HG02870 (cell line): ENCODE measurements around the gene CCDC201.
"Not testable (repeated sequence)": the region's sequence is repeated elsewhere in the genome, so short reads cannot be mapped to it uniquely, and the experiment has no call there.

Experiments
- ATAC-seq: cut with Tn5 transposase; IDR thresholded peaks from one replicate; pipeline ENCODE4 v1.9.1; 2021; ENCODE audit warnings: mild to moderate bottlenecking, moderate library complexity; ENCODE audit not compliant: unreplicated experiment

The CCDC201 gene

DNA sequence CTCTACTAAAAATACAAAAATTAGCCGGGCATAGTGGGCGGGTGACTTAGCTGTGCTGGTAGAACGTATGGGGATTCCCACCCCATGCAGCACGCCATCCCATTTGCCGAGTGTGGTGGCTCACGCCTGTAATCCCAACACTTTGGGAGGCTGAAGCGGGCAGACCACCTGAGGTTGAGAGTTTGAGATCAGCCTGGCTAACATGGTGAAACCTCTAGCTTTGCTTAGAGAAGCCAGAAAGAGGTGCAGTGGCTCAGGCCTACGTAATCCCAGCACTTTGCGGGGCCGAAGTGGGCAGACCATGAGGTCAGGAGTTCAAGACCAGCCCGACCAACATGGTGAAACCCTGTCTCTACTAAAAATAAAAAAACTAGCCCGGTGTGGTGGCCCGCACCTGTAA lies 45.2 kb downstream of the CCDC201 start:
- ATAC-seq: not testable (repeated sequence)

DNA sequence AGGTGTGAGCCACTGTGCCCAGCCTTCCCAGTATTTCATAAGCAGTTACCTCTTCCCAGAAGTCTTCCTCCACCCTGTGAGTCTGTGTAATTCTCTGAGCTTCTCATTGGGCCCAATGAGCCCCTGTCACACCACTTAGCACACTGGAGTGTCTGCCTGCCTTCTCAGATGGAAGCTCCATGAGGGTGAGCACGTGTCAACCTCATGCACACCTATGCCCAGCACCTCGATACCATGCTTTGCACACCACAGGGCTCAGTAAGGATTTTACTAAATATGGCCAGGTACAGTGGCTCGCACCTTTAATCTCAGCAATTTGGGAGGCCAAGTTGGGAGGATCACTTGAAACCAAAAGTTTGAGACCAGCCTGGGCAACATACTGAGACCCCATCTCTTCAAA lies 46.3 kb downstream of the CCDC201 start:
- not testable (repeated sequence) for ATAC-seq

DNA sequence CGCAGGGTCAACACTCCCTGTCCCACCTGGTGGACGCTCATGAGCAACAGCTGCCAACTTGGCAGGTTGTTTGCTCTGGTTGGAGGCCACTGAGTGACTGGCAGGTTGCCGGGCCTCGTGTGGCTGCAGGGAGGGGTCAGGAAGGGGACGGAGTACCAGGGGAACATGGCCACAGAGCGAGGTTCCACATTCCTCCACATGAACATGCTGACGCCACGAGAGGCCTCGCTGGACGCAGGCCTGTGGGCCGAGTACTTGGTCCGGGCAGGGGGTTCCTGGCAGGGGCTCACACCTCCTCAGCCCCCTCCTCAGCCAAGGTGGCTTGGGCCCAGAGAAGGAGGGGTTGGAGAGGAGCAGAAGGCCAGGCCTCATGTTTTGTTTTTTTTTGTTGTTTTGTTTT lies 54.1 kb downstream of the CCDC201 start:
- not testable (repeated sequence) for ATAC-seq

DNA sequence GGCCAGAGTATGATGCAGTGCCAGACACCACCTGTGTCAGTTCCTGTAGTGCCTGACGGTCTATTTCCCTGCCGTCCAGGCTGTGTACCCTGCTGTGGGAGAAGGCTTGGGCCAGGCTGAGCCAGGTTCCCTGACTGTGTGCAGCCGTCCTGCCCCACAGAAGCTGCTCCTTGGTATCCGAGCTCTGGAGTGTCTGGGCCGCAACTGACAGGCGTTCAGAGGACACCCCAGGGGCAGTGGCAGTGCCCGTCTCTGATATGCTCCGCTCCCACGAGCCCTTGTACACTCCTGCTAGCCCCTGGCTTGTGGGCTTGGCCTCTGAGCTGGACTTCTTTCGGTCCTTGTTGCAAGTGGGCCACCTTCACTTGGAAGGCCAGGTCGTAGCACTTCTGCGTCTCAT lies 55.0 kb downstream of the CCDC201 start:
- not testable (repeated sequence) for ATAC-seq

DNA sequence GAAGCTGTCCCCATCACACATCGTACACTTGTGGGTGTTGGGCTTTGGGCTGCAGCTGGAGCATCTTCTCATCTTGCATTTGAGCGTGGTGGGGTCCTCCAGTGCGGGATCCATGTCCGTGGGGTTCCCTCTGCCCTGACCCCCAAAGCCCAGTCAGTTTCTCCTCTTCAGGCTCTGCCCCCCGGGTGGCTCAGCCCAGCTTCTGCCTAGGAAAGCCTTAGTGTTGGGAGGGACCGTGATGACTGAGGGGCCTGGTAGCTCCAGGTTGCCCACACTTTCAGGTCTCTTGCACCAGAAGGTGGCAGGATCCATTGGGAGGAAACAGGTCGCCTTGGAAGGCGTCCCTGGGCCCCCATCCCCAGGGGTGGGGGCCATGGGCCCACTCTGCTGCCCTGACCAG lies 55.9 kb downstream of the CCDC201 start:
- not testable (repeated sequence) for ATAC-seq

DNA sequence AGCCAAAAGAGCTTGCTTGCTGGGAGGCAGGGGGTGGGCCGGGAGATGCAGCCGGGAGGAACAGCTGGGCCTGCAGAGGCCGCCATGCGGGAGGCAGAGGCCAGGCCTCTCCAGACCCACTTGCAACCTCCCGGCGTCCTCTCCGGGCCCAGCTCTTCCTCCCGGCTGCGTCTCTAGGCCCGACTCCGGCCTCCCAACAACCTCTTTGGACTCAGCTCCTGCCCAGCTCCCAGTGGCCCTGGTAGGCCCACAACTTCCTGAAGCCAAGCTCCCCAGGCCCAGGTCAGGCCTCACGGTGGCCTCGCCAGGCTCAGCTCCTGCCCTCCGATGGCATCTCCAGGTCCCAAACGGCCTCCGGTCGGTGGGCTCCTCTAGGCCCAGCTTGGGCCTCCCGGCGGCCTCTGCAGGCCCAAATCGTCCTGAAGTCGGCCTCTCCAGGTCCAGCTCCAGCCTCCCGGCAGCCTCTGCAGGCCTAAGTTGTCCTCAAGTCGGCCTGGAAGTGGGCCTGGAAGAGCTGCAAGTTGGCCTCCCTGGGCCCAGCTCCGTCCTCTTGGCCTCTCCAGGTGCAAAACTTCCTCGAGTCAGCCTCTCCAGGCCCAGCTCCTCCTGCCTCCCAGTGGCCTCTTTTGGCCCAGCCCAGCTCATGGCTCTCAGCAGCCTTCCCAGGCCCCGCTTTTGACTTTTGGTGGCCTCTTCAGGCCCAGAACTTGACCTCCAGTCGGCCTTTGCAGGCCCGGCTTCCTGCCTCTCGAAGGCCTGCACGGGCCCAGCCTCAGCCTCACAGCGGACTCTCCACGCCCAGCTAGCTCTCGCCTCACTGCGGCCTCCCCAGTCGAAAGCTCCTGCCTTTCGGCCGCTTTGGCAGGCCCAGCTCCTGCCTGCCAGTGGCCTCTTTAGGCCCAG lies 58.4 kb downstream of the CCDC201 start:
- ATAC-seq: not testable (repeated sequence)

DNA sequence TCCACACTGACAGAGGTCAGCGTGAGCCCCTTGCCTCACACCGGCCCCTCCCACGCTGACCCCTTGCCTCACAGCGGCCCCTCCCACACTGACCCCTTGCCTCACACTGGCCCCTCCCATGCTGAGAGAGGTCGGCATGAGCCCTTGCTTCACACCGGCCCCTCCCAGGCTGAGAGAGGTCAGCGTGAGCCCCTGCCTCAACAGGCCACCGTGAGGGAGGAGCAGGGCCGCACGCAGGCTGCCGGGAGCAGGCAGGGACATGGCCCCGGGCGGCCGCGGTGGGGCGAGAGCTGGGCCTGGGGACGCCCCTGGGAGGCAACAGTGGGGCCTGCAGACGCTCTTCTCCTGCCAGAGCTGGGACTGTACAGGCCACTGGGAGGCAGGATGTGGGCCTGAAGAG lies 59.1 kb downstream of the CCDC201 start:
- not testable (repeated sequence) for ATAC-seq

DNA sequence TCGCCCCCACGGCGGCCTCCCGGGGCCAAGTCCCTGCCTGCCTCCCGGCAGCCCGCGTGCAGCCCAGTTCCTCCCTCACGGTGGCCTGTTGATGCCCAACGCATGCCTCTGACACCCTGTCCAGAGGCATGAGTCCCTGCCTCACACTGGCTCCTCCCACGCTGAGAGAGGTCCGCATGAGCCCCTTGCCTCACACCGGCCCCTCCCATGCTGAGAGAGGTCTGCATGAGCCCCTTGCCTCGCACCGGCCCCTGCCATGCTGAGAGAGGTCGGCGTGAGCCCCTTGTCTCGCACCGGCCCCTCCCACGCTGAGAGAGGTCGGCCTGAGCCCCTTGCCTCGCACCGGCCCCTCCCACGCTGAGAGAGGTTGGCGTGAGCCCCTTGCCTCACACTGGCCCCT lies 59.9 kb downstream of the CCDC201 start:
- ATAC-seq: no peak

DNA sequence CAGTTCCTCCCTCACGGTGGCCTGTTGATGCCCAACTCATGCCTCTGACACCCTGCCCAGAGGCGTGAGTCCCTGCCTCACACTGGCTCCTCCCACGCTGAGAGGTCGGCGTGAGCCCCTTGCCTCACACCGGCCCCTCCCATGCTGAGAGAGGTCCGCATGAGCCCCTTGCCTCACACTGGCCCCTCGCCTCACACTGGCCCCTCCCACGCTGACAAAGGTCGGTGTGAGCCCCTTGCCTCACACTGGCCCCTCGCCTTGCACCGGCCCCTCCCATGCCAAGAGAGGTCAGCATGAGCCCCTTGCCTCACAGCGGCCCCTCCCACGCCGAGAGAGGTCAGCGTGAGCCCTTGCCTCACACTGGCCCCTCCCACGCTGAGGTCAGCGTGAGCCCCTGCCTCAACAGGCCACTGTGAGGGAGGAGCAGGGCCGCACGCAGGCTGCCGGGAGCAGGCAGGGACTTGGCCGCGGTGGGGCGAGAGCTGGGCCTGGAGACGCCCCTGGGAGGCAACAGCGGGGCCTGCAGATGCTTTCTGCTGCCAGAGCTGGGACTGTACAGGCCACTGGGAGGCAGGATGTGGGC lies 61.1 kb downstream of the CCDC201 start:
- not testable (repeated sequence) for ATAC-seq

DNA sequence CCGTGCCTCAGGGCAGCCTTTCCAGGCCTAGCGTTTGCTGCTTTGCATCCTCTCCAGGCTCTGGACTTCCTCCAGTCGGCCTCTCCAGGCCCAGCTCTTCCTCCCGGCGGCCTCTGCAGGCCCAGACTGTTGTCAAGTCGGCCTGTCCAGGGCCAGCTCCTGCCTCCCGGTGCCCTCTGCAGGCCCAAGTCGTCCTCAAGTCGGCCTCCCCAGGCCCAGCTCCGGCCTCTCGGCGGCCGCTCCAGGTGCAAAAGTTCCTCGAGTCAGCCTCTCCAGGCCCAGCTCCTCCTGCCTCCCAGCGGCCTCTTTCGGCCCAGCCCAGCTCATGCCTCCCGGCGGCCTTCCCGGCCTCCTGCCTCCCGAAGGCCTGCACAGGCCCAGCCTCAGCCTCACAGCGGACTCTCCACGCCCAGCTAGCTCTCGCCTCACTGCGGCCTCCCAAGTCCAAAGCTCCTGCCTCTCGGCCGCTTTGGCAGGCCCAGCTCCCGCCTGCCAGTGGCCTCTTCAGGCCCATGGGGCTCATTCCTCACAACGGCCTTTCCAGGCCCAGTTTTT lies 62.4 kb downstream of the CCDC201 start:
- ATAC-seq: not testable (repeated sequence)
